Measurements from ENCODE around the gene KPNA3.

DNA sequence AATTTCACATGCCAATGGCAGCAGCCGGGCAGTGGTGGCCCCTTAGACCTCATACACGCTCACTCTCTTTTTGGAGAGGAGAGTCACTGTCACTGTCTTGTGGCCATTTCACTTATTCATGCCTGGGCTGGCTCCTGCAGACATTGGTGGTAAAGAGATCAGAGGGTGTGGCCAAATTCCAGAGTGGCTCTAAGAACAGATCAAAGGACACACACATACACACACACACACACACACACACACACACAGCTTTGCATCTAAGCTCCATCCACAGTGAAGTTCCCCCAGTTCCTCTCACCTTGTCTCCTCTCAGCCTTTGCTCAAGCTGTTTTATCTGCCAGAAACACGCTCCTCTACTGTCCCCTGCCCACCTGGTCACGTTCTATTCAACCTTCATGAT is 46.5 kb upstream of the KPNA3 start:
- TF ChIP-seq POLR2A (IDR thresholded peaks at IDR 0.05) (no peak), EP300 (IDR thresholded peaks at IDR 0.05) (no peak)
- TF ChIP-seq, protein P1, sequence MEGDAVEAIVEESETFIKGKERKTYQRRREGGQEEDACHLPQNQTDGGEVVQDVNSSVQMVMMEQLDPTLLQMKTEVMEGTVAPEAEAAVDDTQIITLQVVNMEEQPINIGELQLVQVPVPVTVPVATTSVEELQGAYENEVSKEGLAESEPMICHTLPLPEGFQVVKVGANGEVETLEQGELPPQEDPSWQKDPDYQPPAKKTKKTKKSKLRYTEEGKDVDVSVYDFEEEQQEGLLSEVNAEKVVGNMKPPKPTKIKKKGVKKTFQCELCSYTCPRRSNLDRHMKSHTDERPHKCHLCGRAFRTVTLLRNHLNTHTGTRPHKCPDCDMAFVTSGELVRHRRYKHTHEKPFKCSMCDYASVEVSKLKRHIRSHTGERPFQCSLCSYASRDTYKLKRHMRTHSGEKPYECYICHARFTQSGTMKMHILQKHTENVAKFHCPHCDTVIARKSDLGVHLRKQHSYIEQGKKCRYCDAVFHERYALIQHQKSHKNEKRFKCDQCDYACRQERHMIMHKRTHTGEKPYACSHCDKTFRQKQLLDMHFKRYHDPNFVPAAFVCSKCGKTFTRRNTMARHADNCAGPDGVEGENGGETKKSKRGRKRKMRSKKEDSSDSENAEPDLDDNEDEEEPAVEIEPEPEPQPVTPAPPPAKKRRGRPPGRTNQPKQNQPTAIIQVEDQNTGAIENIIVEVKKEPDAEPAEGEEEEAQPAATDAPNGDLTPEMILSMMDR (IDR thresholded peaks at IDR 0.05) = no peak

All from ovary (tissue), 3 donors.